GM21529 (cell line): ENCODE measurements around the gene GPR108.

Source experiments
- ATAC-seq: cut with Tn5 transposase; IDR thresholded peaks from one replicate; pipeline ENCODE4 v1.9.1; 2021; ENCODE audit not compliant: unreplicated experiment

Gene GPR108

DNA sequence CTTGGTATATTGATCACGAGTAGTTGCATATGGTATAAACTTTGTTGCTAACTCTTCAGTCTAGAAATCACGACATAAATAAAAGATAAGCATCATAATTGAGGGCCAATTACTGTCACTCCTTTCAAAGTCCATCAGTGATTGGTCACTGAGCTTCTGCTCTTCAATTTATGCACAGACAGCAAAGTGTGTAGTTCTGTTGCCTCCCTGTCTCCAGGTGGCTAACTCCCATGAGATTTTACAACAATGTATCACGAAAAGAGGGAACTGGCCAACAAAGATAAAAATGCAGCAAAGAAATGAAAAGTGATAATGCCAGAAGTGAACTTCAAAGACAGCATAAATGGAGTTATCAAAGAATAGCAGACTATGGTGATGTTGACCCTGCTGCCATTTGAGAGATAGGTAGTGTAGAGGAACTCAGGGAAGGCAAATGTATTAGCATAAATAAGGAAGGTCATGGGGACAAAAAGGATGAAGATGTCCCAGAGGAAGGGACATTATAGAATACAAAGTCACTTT is 54.7 kb downstream of the GPR108 start:
- no peak for ATAC-seq

DNA sequence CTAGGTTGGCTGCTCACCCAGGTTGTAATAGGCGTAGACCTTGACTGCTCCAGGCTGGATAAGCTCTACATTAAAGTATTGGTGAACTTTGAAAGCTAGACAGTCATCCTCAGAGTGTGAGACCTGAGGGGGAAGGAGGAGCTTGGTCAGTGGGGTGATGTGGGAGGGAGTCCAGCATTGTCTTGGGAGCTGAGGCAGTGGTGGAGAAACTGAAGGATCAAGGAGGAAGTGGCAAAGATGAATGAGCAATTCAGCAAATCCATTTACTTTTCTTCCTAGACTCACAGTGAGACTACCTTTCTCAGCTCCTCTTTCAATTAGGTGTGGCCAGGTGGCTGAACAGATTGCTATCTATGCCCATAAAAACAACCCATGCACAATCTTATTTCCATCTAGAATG is 57.2 kb downstream of the GPR108 start:
- ATAC-seq = no peak
